ENCODE data around the gene ACP1.

Gene ACP1

GRCh38 chr2:309148-309953, 44.6 kb downstream of the ACP1 start:
- no peak overlapping the region for H3K9ac ChIP-seq

GRCh38 chr2:309954-310510, 45.3 kb downstream of the ACP1 start:
- TF ChIP-seq CTCF (conservative IDR thresholded peaks at IDR 0.05; ENCODE audit: low read depth, low read length) = no peak
- H3K4me2 ChIP-seq = no peak overlapping the region
- no peak overlapping the region for H3K27ac ChIP-seq

More at GRCh38 chr2:309148-309953, 44.6 kb downstream of the ACP1 start:
- no peaks in the 10 kb centered on the region for H3K4me1 ChIP-seq (ENCODE audit: low read depth, poor library complexity, severe bottlenecking)
- H3K4me2 ChIP-seq = no peak overlapping the region
- H2AFZ ChIP-seq (ENCODE audit: low read depth) = no peak overlapping the region
- H3K4me3 ChIP-seq (IDR thresholded peaks at IDR 0.05; ENCODE audit: insufficient read depth, low read depth, low read length) = no peak overlapping the region
- H4K20me1 ChIP-seq (ENCODE audit: insufficient read depth) = no peaks in the 10 kb centered on the region
- no peak overlapping the region for H3K27ac ChIP-seq
- H3K79me2 ChIP-seq (ENCODE audit: insufficient read depth, low read depth) = no peaks in the 10 kb centered on the region
- TF ChIP-seq CTCF (conservative IDR thresholded peaks at IDR 0.05; ENCODE audit: low read depth, low read length) = no peak
- H3K27me3 ChIP-seq (ENCODE audit: insufficient read depth, low read depth) = no peaks in the 10 kb centered on the region
- H3K36me3 ChIP-seq (ENCODE audit: insufficient read depth) = no peaks in the 10 kb centered on the region

GRCh38 chr2:310994-311393, 46.2 kb downstream of the ACP1 start:
- no peak overlapping the region for H3K9ac ChIP-seq
- no peaks in the 10 kb centered on the region for H3K79me2 ChIP-seq (ENCODE audit: insufficient read depth, low read depth)
- TF ChIP-seq CTCF (conservative IDR thresholded peaks at IDR 0.05; ENCODE audit: low read depth, low read length) = no peak
- no peaks in the 10 kb centered on the region for H3K36me3 ChIP-seq (ENCODE audit: insufficient read depth)
- H3K27ac ChIP-seq = no peak overlapping the region
- H3K27me3 ChIP-seq (ENCODE audit: insufficient read depth, low read depth) = no peaks in the 10 kb centered on the region
- no peaks in the 10 kb centered on the region for H4K20me1 ChIP-seq (ENCODE audit: insufficient read depth)
- H3K4me1 ChIP-seq (ENCODE audit: low read depth, poor library complexity, severe bottlenecking) = no peaks in the 10 kb centered on the region
- no peak overlapping the region for H2AFZ ChIP-seq (ENCODE audit: low read depth)
- H3K4me2 ChIP-seq = no peak overlapping the region
- no peak overlapping the region for H3K4me3 ChIP-seq (IDR thresholded peaks at IDR 0.05; ENCODE audit: insufficient read depth, low read depth, low read length)

More at GRCh38 chr2:309954-310510, 45.3 kb downstream of the ACP1 start:
- no peak overlapping the region for H3K9ac ChIP-seq
- H3K79me2 ChIP-seq (ENCODE audit: insufficient read depth, low read depth) = no peaks in the 10 kb centered on the region
- H4K20me1 ChIP-seq (ENCODE audit: insufficient read depth) = no peaks in the 10 kb centered on the region
- H3K4me3 ChIP-seq (IDR thresholded peaks at IDR 0.05; ENCODE audit: insufficient read depth, low read depth, low read length) = no peak overlapping the region
- H3K27me3 ChIP-seq (ENCODE audit: insufficient read depth, low read depth) = no peaks in the 10 kb centered on the region
- no peaks in the 10 kb centered on the region for H3K4me1 ChIP-seq (ENCODE audit: low read depth, poor library complexity, severe bottlenecking)
- no peaks in the 10 kb centered on the region for H3K36me3 ChIP-seq (ENCODE audit: insufficient read depth)
- no peak overlapping the region for H2AFZ ChIP-seq (ENCODE audit: low read depth)

- no peak overlapping the region for H3K9ac ChIP-seq
- H4K20me1 ChIP-seq (ENCODE audit: insufficient read depth) = no peaks in the 10 kb centered on the region
- TF ChIP-seq CTCF (conservative IDR thresholded peaks at IDR 0.05; ENCODE audit: low read depth, low read length) = no peak
These were observed 49.2 kb downstream of the ACP1 start for GRCh38 chr2:313991-314390.

More at GRCh38 chr2:313991-314390, 49.2 kb downstream of the ACP1 start:
- Histone ChIP-seq H3K4me1 (ENCODE audit: low read depth, poor library complexity, severe bottlenecking) (no peaks in the 10 kb centered on the region), H3K27me3 (ENCODE audit: insufficient read depth, low read depth) (no peaks in the 10 kb centered on the region), H2AFZ (ENCODE audit: low read depth) (no peak overlapping the region), H3K27ac (no peak overlapping the region), H3K79me2 (ENCODE audit: insufficient read depth, low read depth) (no peaks in the 10 kb centered on the region), H3K4me2 (no peak overlapping the region), H3K4me3 (IDR thresholded peaks at IDR 0.05; ENCODE audit: insufficient read depth, low read depth, low read length) (no peak overlapping the region), H3K36me3 (ENCODE audit: insufficient read depth) (no peaks in the 10 kb centered on the region)

Data from KMS-11 (cell line).